Islet precursor cell (in vitro differentiated cells): Measurements from ENCODE around the gene NRDE2.
A peak's percentile ranks its signal among the peaks of the same experiment; 100 is the strongest.

Source experiments
- DNase-seq: peaks from one replicate; pipeline ENCODE4 v3.0.0-alpha.2; 2018

Gene NRDE2

GRCh38 chr14:90331497-90332270 is at the start of gene NRDE2:
NRDE2 (minus strand) TSS chr14:90331941; CDS start chr14:90331904, 37 bp downstream.
- peak; percentile 99 for DNase-seq

GRCh38 chr14:90381011-90381786 is 49.5 kb upstream of the NRDE2 start:
- DNase-seq: no peak

- no peak for DNase-seq
Observed at GRCh38 chr14:90379106-90379505, 47.4 kb upstream of the NRDE2 start.

- no peak for DNase-seq
Observed at GRCh38 chr14:90378249-90378648, 46.5 kb upstream of the NRDE2 start.

GRCh38 chr14:90375934-90376333 is 44.2 kb upstream of the NRDE2 start:
- no peak for DNase-seq

- DNase-seq: no peak
Observed at GRCh38 chr14:90374813-90375212, 43.1 kb upstream of the NRDE2 start.

GRCh38 chr14:90373887-90374286 is 42.1 kb upstream of the NRDE2 start:
- no peak for DNase-seq

- DNase-seq: peak; percentile 57
Observed at GRCh38 chr14:90368946-90369721, 37.4 kb upstream of the NRDE2 start.

GRCh38 chr14:90362558-90362896 is 30.8 kb upstream of the NRDE2 start:
- DNase-seq: no peak

- no peak for DNase-seq
Observed at GRCh38 chr14:90361865-90362557, 30.3 kb upstream of the NRDE2 start.

GRCh38 chr14:90358359-90358758 is 26.6 kb upstream of the NRDE2 start:
- DNase-seq: no peak

- no peak for DNase-seq
Observed at GRCh38 chr14:90356925-90357324, 25.2 kb upstream of the NRDE2 start.

GRCh38 chr14:90355540-90356518 is 24.1 kb upstream of the NRDE2 start:
- DNase-seq: peak; percentile 64

GRCh38 chr14:90354551-90355298 is 23.0 kb upstream of the NRDE2 start:
- peak; percentile 58 for DNase-seq

GRCh38 chr14:90349739-90350138 is 18.0 kb upstream of the NRDE2 start:
- no peak for DNase-seq

- DNase-seq: no peak
Observed at GRCh38 chr14:90348270-90348669, 16.5 kb upstream of the NRDE2 start.

- no peak for DNase-seq
Observed at GRCh38 chr14:90345239-90345557, 13.5 kb upstream of the NRDE2 start.

GRCh38 chr14:90344331-90345238 is 12.8 kb upstream of the NRDE2 start:
- DNase-seq: no peak

GRCh38 chr14:90342327-90342726 is 10.6 kb upstream of the NRDE2 start:
- DNase-seq: no peak

- no peak for DNase-seq
Observed at GRCh38 chr14:90341784-90342183, 10.0 kb upstream of the NRDE2 start.
